OCI-LY1 (cell line): Measurements from ENCODE around the gene NFKBIL1.
A peak's percentile ranks its signal among the peaks of the same experiment; 100 is the strongest.

ENCODE experiments used
- H2AFZ ChIP-seq: fragments of 200-600 bp; sonication (generic), shearing (Covaris generic); 2 replicates; pipeline ENCODE4 v1.6.0; 2014; ENCODE audit warnings: antibody characterized with exemption, mild to moderate bottlenecking, low read length
- H3F3A ChIP-seq: fragments of 200-600 bp; sonication (generic), shearing (Covaris generic); 2 replicates; pipeline ENCODE4 v1.6.0; 2014; ENCODE audit warnings: mild to moderate bottlenecking, antibody characterized with exemption, low read length, moderate library complexity; ENCODE audit not compliant: insufficient read depth
- H3K27ac ChIP-seq: fragments of 200-600 bp; sonication (generic); 2 replicates; pipeline ENCODE4 v1.5.1; 2014; ENCODE audit warnings: low read length, mixed run types, mild to moderate bottlenecking, low read depth; ENCODE audit not compliant: poor library complexity, severe bottlenecking
- H3K27me3 ChIP-seq: fragments of 200-600 bp; sonication (generic); 2 replicates; pipeline ENCODE4 v1.6.0; 2014; ENCODE audit warnings: antibody characterized with exemption, mild to moderate bottlenecking, low read length, moderate library complexity; ENCODE audit not compliant: insufficient read depth
- H3K36me3 ChIP-seq: fragments of 200-600 bp; sonication (generic); 2 replicates; pipeline ENCODE4 v1.6.1; 2014; ENCODE audit warnings: mild to moderate bottlenecking, antibody characterized with exemption, low read length, moderate library complexity, mixed read lengths; ENCODE audit not compliant: insufficient read depth
- H3K4me1 ChIP-seq: fragments of 200-600 bp; sonication (generic); 2 replicates; pipeline ENCODE4 v1.5.1; 2014; ENCODE audit warnings: mild to moderate bottlenecking, low read length, moderate library complexity; ENCODE audit not compliant: insufficient read depth, severe bottlenecking
- H3K4me2 ChIP-seq: fragments of 200-600 bp; sonication (generic), shearing (Covaris generic); 2 replicates; pipeline ENCODE4 v1.6.1; 2014; ENCODE audit warnings: low read length
- H3K4me3 ChIP-seq: fragments of 200-600 bp; sonication (generic); 2 replicates; pipeline ENCODE4 v1.5.1; 2014; ENCODE audit warnings: low read length, low read depth, mild to moderate bottlenecking, mixed read lengths; ENCODE audit not compliant: poor library complexity, severe bottlenecking
- H3K79me2 ChIP-seq: fragments of 200-600 bp; shearing (Covaris generic); 2 replicates; pipeline ENCODE4 v1.6.1; 2016; ENCODE audit warnings: mixed run types, low read length, mixed read lengths; ENCODE audit not compliant: insufficient read depth
- H3K9ac ChIP-seq: fragments of 200-600 bp; sonication (generic), shearing (Covaris generic); 2 replicates; pipeline ENCODE4 v1.6.1; 2014; ENCODE audit warnings: mild to moderate bottlenecking, low read length, mixed read lengths
- H3K9me2 ChIP-seq: fragments of 200-600 bp; sonication (generic), shearing (Covaris generic); 2 replicates; pipeline ENCODE4 v1.6.1; 2014; ENCODE audit warnings: low read depth, mild to moderate bottlenecking, low read length, mixed read lengths
- H3K9me3 ChIP-seq: fragments of 200-600 bp; shearing (Covaris generic); 2 replicates; pipeline ENCODE4 v1.6.1; 2014; ENCODE audit warnings: low read length, mixed read lengths
- H4K20me1 ChIP-seq: fragments of 200-600 bp; sonication (generic), shearing (Covaris generic); 2 replicates; pipeline ENCODE4 v1.6.0; 2016; ENCODE audit warnings: mild to moderate bottlenecking, low read length; ENCODE audit not compliant: insufficient read depth
- EZH2 ChIP-seq: fragments of 200-600 bp; sonication (generic), shearing (Covaris generic); IDR thresholded peaks from 2 replicates; pipeline ENCODE4 v1.8.0; 2017; ENCODE audit warnings: borderline replicate concordance, mixed run types, mild to moderate bottlenecking, antibody characterized with exemption, low read length, moderate library complexity, mixed read lengths
- TF ChIP-seq, protein P1 (sequence below): fragments of 200-600 bp; sonication (generic), shearing (Covaris generic); IDR thresholded peaks from 2 replicates; pipeline ENCODE4 v1.5.1; 2017; ENCODE audit warnings: mild to moderate bottlenecking, antibody characterized with exemption, low read length, moderate library complexity, mixed read lengths

The NFKBIL1 gene

DNA sequence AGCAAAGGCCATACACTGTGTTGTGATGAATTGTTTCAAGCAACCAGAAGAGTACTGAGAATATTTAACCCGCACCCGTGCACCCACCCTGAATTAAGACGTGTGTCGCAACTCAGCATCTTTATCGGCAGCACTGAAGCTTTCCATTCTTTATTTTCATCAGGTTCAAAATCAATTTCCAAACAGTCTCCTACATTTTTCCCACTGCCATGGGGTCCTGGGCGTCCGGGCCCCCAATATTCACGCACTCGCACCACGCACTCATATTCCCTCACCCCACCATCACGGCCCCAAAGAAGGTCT is 33.0 kb downstream of the NFKBIL1 start:
- no peaks in the 10 kb centered on the region for H3K27me3 ChIP-seq
- H3K27ac ChIP-seq, result peak overlapping the region; percentile 8
- H3K36me3 ChIP-seq, result no peaks in the 10 kb centered on the region
- peak overlapping the region; percentile 92 for H3K4me3 ChIP-seq
- peak overlapping the region; percentile 88 for H3K9ac ChIP-seq
- peaks cover 60% of the 10 kb centered on the region for H3K4me1 ChIP-seq
- H3K4me2 ChIP-seq, result peak overlapping the region; percentile 88
- H3F3A ChIP-seq, result no peaks in the 10 kb centered on the region
- no peaks in the 10 kb centered on the region for H4K20me1 ChIP-seq
- no peaks in the 10 kb centered on the region for H3K79me2 ChIP-seq
- no peaks in the 10 kb centered on the region for H3K9me2 ChIP-seq
- TF ChIP-seq EZH2, result no peak
- TF ChIP-seq, protein P1, sequence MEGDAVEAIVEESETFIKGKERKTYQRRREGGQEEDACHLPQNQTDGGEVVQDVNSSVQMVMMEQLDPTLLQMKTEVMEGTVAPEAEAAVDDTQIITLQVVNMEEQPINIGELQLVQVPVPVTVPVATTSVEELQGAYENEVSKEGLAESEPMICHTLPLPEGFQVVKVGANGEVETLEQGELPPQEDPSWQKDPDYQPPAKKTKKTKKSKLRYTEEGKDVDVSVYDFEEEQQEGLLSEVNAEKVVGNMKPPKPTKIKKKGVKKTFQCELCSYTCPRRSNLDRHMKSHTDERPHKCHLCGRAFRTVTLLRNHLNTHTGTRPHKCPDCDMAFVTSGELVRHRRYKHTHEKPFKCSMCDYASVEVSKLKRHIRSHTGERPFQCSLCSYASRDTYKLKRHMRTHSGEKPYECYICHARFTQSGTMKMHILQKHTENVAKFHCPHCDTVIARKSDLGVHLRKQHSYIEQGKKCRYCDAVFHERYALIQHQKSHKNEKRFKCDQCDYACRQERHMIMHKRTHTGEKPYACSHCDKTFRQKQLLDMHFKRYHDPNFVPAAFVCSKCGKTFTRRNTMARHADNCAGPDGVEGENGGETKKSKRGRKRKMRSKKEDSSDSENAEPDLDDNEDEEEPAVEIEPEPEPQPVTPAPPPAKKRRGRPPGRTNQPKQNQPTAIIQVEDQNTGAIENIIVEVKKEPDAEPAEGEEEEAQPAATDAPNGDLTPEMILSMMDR, result no peak
- H2AFZ ChIP-seq, result no peak overlapping the region
- no peaks in the 10 kb centered on the region for H3K9me3 ChIP-seq

DNA sequence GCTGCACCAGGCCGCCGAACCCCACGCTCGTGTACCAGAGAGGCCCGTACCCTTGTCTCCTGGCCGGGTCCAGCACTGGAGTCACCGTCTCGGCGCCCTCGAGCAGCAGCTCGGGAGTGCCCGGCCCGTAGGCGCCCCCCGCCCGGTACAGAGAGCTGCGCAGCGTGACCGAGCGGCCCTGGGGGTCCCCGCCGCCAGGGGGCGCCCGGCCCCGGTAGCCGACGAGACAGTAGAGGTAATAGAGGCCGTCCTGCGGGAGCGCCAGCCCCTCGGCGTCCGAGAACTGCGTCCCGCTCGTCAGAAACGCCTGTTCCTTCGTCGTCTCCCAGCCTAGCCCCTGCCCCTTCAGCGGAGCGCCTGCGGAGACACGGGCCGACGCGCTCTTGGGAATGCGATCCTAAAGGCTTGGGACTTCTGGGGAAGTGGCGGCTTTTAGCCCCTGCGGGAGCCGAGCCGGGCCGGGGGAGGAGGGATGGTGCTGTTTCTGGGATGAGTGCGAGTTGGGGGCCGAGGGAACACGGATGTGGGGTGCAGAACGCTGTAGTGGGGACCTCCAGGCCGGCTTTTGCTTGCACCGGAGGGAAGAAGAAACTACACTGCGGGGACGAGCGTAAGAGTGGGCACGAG is 33.5 kb downstream of the NFKBIL1 start:
- peak overlapping the region; percentile 92 for H3K4me3 ChIP-seq
- no peaks in the 10 kb centered on the region for H3F3A ChIP-seq
- no peak overlapping the region for H2AFZ ChIP-seq
- H3K9ac ChIP-seq, result peak overlapping the region; percentile 88
- peak overlapping the region; percentile 96 for H3K27ac ChIP-seq
- no peaks in the 10 kb centered on the region for H3K9me2 ChIP-seq
- H3K4me2 ChIP-seq, result peak overlapping the region; percentile 88
- TF ChIP-seq, protein P1, result peak; percentile 95
- TF ChIP-seq EZH2, result no peak
- H3K4me1 ChIP-seq, result peaks cover 60% of the 10 kb centered on the region
- no peaks in the 10 kb centered on the region for H3K79me2 ChIP-seq
- H3K9me3 ChIP-seq, result no peaks in the 10 kb centered on the region
- H4K20me1 ChIP-seq, result no peaks in the 10 kb centered on the region
- no peaks in the 10 kb centered on the region for H3K36me3 ChIP-seq
- H3K27me3 ChIP-seq, result no peaks in the 10 kb centered on the region

DNA sequence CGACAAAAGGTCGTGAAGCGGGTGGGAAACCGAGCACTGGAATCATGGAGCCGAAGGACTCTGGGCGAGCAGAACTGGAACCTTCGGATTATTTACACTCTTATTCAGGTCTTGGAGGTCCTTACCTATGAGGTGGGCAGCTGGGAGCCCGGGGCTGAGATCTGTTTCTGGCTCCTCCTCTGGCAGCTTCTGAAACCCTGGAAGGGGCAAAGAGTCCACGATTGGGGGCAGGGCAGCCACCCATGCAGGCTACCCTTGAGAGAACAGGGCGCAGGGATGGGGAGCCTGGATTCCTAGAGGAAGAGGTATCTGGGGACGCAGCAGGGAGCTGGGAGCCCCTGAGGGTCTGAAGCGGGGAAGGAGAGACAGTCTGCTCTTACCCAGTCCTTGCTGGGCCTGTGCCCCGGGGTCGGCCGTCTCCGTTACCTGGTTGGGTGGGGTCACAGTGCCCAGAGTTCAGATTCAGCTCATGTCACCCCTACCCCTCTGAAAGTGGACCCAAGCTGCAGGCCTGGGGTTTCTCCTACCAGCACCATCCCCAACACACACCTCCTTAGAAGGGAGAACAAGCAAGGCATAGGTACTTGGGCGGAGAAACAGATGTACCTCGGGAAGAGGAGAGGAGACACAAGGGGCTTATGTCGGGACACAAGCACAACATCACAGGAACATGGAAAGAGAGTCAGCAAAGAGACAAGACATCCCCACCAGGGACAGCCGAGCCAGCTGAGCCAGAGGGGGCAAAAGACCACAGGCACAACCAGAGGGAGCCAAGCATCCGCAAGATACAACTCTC is 34.2 kb downstream of the NFKBIL1 start:
- H3F3A ChIP-seq, result no peaks in the 10 kb centered on the region

More for the DNA sequence above, 34.2 kb downstream of the NFKBIL1 start:
- Histone ChIP-seq H3K27ac (peak overlapping the region; percentile 96), H3K4me1 (peaks cover 62% of the 10 kb centered on the region), H2AFZ (no peak overlapping the region), H3K27me3 (no peaks in the 10 kb centered on the region), H3K36me3 (no peaks in the 10 kb centered on the region), H4K20me1 (no peaks in the 10 kb centered on the region), H3K79me2 (no peaks in the 10 kb centered on the region), H3K9ac (peak overlapping the region; percentile 88), H3K9me2 (no peaks in the 10 kb centered on the region), H3K4me2 (peak overlapping the region; percentile 88), H3K9me3 (no peaks in the 10 kb centered on the region), H3K4me3 (peak overlapping the region; percentile 92)
- TF ChIP-seq, protein P1, result no peak
- TF ChIP-seq EZH2, result no peak
